GM19463 (cell line): Measurements from ENCODE around the gene BAZ1A.
"Not testable (repeated sequence)": the region's sequence is repeated elsewhere in the genome, so short reads cannot be mapped to it uniquely, and the experiment has no call there.

Experiments used
- ATAC-seq: cut with Tn5 transposase; IDR thresholded peaks from one replicate; pipeline ENCODE4 v1.9.1; 2021; ENCODE audit warnings: mild to moderate bottlenecking, moderate library complexity; ENCODE audit not compliant: unreplicated experiment

The BAZ1A gene

DNA sequence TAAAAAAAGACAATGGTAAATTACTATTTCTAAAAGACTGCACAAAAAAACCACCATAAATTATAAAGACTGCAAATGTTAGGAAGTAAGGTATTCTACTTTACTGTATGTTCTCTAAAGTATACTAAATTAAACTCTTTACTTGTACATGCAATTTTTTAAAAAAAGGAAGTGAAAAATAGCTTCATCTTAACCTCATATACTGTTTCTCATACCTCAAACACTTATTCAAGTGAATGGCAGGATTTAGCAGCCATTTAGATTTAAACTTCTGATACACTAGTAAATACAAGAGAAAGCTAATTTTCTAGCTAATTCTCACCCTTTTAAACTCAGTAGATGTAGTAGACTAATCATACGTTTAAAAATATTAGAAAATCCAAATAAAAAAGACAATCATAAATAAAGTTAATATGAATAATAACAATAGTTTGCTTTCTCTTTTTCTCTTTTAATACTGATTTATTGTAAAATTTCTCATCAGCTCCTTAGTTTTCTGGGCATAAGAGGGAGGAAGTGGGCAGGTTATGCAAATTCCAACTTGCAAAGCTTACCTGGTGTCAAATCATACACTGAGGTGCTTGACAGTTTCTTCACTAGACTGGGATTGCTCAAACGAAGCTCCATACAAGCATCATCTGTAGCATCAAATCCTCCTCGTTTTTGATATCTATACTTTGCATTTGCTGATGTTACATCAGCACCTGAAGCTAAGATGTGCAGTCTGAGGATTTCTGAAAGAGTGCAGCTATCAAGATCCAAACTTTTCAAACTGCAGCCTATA is 89.7 kb downstream of the BAZ1A start:
- ATAC-seq = no peak

DNA sequence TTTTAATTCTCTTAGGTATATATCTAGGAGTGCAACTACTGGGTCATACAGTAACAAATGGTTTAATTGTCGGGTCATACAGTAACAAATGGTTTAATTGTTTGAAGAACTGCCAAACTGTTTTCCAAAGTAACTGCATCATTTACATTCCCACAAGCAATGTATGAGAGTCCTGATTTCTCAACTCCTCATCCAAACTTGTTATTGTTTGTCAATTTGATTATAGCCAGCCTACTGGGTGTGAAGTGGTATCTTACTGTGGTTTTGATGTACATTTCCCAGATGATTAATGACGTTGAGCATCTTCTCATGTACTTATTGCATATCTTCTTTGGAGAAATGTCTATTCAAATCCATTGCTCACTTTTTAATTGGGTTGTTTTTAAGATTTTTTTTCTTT is 93.1 kb downstream of the BAZ1A start:
- no peak for ATAC-seq

DNA sequence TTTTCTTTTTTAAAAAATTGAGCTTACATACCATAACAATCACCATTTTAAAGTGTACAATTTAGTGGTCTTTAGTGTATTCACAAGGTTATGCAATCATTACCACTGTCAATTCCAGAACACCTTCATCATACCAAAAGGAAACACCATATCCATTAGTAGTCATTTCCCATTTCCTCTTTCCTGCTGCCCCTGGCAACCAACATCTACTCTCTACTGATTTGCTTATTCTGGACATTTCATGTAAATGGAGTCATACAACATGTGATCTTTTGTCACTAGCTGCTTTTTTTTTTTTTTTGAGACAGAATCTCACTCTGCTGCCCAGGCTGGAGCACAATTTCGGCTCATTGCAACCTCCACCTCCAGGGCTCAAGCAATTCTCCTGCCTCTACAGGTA is 93.9 kb downstream of the BAZ1A start:
- ATAC-seq = no peak

DNA sequence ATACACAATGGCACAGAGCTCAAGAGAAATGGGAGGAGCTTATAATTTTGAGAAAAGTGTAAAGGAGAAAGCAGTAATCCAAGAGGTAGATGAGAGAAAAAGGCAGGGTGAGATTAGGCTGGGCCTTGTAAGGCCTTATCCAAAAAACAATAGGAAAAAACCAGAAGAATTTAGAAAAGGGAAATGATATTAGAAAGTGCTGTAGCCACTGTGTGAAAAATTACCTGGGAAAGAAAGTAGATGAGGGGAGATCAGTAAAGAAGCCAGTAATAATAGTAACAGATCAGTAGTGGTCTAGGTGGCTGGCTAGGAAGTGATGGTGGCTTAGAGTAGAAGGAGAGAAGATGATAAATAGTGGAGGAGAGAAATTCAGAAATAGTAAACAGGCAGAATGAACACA is 94.5 kb downstream of the BAZ1A start:
- ATAC-seq = no peak

DNA sequence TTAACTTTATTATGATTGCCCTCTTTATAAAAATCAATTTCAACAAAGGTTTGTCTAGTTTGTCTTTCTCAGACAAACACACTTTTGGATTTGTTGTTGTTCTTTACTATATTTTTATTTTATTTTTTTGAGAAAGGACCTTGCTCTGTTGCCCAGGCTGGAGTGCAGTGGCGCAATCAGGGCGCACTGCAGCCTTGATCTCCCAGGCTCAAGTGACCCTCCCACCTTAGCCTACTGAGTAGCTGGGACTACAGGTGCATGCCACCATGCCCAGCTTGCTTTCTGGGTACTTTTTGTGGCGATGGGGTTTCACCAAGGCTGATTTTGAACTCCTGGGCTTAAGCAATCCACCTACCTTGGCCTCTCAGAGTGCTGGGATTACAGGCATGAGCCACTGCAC is 96.4 kb downstream of the BAZ1A start:
- ATAC-seq = no peak

DNA sequence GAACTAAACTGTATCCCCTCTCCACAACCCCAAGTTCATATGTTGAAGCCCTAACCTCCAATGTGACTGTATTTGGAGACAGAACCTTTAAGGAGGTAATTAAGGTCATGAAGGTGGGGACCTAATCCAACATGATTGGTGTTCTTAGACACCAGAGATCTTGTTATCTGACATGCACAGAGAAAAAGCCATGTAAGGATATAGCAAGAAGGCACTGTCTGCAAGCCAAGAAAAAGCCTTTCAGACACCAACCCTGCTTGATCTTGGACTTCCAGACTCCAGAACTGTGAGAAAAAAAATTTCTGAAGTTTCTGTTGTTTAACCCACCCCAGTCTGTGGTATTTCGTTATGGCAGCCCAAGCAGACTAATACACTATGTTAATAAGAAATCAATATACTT is 98.5 kb downstream of the BAZ1A start:
- ATAC-seq = no peak

DNA sequence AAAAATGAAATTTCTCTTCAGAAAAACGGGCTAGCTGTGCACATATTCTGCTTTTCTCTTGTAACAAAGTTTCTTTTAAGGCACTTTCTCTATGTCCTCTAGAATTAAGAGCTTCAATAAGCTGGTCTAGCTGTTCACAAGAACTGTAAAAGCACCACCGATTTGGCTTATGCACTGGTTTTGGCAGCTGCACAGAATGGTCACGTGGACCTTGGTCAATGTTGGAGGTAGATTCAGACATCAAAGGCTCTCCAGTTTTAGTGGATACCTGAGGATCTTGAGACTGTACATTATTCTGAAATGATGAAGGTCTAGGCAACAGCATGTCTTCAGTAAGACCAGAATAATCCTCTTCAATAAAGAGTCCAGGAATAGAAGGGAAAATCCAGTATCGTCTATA is 99.2 kb downstream of the BAZ1A start:
- ATAC-seq = no peak

DNA sequence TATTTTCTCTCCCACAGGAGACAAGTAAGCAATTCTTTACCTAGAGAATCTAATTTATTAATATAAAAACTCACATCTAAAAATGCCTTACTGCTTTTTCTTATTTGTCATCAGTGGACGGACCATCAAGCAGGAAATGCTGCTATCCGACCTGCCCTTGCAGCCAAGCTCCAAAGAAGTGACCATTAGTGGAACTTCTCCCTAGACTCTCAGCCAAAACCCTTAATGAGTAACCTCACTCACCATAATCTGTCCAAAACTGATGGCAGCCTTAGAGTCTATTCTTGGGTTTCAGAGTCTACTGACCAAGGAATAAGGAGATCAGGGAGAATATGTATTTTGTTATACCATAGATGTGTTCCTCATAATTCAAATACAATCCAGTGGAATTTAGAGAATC is 99.8 kb downstream of the BAZ1A start:
- ATAC-seq = no peak

DNA sequence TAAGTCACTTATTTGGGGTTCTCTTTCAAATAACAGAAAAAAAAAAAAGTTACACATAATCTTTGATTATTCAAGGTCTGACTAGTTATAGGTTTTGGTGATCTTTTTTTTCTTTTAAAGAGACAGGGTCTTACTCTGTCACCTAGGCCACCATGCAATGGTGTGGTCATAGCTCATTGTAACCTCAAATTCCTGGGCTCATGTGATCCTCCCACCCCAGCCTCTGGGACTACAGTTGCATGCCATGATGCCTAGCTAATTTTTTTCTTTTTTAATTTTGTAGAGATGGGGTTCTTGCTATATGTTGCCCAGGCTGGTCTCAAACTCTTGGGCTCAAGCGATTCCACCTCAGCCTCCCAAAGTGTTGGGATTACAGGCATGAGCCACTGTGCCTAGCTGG is 104.3 kb downstream of the BAZ1A start:
- ATAC-seq = no peak

DNA sequence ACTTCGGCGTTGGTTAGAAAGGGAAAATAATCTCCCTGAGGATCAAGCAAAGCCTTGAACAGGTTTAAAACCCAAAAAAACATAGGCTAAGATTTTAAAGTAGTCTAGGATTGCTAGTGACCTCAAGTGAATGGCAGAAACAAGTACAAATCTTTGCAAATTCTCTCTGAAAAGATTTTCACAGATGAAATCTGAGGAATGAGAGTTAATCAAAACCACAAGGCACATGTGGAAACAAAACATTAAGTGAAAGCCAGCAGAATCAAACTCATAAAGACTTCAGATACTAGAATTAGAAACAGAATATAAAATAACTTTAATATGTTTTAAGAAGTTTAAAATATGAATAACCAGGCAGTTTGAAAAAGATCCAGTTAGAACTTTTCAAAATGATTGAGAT is 108.6 kb downstream of the BAZ1A start:
- no peak for ATAC-seq

DNA sequence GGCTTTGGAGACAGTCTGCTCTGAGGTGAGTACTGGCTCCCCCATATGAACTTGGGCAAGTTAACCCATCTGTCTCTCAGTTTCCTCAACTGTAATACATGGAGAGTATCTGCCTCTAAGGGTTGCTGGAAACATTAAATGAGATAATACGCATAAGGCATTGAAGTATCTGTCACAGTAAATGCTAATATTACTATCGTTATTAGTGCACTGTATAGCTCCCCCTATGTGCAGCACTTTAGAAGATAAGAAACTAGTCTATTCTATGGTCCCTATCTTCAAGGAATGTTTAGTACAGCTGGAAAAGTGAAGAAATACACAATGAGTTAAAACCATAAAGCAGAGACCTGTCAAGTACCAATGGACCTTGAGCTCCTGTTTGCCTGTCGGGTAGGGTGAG is 109.1 kb downstream of the BAZ1A start:
- ATAC-seq = no peak

DNA sequence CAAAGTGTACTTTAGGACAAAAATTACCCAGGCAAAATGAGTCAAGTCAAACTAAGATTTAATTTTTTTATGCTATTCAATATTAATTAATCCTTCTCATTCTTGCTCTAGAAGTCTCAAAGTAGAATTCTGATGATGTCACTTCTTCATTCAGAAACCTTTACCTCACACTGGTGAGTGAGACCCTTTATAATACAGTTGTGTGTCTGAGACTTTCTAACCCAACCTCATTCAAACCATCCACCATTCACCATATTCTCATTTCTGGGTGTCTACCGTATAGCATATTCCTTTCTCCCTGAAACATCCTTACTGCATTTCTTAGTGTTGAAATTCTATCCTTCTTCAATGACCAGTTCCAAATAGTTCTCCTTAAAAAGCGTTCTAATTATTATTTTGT is 119.9 kb downstream of the BAZ1A start:
- no peak for ATAC-seq

DNA sequence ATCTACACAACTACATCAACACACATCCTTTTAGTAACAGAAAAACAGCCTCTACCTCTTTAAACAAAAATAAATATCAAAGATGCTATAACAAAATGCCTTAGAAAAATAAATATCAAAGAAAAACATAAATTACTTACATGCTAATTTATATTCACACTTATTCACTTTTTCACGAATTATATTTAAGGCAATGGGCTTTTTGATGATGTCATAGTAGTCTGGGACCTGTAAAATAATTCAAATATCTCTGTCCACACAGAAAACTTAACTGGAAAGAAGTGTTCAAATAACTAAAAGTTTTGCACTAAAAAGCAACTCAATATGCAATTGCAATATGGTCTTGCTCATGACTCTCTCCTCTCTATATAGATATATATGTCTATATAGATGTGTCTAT is 120.5 kb downstream of the BAZ1A start:
- no peak for ATAC-seq

DNA sequence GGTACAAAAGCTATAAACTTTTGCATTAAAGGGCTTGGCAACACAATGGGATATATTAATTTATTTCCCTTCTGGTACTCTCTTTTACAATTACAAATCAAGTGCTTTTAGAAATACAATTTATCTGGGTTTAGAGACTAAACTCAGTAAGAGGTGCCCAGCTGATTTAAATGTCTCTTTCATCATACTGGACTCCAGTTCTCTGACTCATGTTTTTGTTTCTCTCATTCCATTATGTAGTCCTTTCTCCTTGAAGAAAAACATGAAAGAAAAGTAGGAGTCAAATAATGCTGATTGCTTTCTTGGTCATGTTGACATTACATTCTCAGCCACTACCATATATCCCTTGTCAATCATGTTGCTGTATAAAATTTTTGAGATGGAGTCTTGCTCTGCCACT is 124.5 kb downstream of the BAZ1A start:
- no peak for ATAC-seq

DNA sequence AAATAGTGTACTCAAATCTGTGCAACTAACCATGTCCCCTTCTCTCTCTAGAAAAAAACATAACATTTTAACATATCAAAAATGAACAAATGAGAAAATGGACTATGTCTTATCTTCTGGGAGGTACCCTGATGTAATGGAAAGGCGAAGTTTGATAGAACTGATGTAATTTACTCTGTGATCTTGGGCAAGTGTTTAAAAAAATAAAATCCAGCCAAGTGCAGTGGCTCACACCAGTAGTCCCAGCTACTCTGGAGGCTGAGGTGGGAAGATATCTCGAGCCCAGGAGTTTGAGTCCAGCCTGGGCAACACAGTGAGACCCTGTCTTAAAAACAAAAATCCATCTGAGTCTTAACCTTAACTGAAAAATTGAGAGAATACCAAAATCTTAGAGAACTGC is 124.9 kb downstream of the BAZ1A start:
- ATAC-seq = no peak

DNA sequence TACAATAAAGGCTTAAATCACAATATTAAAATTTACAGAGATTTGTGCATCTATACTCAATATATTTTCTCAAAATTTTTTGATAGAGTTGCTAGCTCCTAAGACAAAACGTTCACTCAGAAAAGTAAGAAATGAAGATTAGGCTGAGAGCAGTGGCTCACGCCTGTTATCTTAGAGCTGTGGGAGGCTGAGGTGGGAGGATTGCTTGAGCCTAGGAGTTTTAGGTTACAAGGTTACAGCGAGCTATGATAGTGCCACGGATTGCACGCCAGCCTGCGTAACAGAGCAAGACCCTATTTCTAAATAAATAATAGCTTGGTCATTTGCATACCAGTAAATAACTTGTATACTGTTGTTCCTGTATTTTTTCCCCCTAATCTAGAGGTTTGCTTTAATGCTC is 125.8 kb downstream of the BAZ1A start:
- no peak for ATAC-seq

DNA sequence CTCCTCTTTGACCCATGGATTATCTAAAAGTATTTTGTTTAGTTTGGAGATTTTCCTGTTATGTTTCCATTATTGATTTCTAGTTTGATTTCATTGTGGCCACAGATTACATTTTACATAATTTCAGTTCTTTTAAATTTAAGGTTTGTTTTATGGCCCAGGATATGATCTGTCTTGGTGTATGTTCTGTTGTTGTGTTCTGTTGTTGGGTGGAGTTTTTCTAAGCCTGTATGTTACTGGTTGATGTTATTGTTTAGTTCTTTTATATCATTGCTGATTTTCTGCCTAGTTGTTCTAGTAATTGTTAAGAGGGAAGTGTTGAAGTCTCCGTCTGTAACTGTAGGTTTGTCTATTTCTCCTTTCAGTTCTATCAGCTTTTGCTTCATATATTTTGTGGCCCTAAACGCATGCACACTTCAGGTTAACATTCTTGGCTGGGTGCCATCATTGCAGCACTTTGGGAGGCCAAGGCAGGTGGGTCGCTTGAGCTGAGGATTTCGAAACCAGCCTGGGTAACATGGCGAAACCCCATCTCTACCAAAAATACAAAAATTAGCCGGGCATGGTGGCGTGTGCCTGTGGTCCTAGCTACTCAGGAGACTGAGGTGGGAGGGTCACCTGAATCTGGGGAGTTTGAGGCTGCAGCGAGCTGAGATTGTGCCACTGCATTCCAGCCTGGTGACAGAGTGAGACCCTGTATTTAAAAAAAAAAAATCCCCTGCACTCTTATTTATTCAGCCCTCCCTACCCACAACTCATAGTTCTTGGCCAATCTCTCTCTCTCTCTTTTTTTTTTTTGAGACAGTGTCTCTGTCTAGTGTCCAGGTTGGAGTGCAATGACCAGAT is 132.7 kb downstream of the BAZ1A start:
- no peak for ATAC-seq

DNA sequence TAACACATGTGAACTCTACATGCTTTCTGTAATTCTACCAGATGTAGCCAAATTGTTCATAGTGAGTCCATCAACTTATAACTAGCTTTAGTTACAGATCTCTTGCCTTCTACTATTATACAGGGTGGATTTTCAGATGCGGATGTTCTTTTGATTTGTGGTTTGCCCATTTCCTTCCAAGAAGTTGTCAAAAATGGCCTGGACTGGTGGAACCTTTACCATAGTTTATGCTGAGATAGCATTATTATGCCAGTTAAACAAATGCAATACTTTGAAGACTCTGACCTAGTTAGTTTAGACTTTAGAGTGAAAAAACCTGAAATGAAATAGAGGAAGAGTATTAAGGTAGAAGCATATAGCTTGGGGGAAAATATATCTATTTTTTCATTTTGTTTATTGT is 133.3 kb downstream of the BAZ1A start:
- ATAC-seq = no peak

DNA sequence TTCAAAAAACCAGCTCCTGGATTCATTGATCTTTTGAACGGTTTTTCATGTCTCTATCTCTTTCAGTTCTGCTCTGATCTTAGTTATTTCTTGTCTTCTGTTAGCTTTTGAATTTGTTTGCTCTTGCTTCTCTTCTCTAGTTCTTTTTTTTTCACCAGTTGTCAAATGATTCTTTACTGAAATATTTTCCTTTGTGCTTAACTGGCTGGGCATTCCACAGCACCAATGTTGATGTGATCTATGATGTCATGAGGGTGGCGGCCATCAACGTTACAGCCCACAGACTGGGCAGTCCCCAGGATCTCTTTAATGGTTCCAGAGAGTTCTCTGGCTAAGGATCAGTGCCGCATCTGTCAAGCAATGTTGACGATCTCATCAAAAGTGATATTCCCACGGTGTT is 135.0 kb downstream of the BAZ1A start:
- not testable (repeated sequence) for ATAC-seq

DNA sequence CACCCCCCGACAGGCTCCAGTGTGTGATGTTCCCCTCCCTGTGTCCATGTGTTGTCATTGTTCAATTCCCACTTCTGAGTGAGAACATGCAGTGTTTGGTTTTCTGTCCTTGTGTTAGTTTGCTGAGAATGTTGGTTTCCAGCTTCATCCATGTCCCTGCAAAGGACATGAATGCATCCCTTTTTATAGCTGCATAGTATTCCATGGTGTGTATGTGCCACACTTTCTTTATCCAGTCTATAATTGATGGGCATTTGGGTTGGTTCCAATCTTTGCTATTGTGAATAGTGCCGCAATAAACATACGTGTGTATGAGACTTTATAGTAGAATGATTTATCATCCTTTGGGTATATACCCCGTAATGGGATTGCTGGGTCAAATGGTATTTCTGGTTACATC is 138.1 kb downstream of the BAZ1A start:
- not testable (repeated sequence) for ATAC-seq

DNA sequence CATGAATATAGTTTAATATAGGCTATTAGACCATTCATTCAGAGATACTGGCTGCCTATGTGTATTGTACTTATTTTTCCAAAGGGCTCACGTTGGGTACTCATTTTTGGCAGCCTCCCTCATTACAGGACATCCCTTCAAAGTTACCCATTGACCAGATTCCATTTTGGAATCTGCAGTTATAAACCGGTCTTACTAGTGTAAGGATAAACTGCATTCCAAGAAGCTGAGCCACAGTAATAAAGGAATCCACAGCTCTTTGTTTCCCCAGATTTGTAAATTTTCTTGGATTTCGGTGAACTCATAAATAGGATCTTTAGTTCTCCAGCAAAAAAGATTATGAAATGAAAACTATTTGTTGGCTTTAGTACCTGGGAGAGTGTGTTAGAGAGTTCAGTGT is 141.9 kb downstream of the BAZ1A start:
- no peak for ATAC-seq

DNA sequence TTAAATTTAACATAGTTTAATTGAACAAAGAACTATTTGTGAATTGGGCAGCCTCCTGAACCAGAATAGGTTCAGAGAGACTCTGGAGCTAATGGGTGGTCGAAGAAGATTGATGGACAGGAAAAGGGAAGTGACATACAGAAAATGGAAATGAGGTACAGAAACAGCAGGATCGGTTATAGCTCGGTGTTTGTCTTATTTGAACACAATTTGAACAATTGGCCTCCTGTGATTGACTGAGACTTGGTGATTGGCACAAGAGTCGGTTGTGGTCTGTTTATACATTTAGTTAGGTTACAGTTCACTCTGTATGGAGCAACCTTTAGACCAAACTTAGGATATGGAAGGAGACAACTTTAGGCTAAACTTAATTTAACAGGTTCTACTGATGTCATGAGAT is 142.4 kb downstream of the BAZ1A start:
- ATAC-seq = no peak
